Fibroblast of the aortic adventitia (primary cell): ENCODE measurements around the gene TALDO1. TPM values are rescaled to one million over a fixed set of nuclear protein-coding genes. Genes with fewer than 3 reads are reported as not detected.

Experiments used
- DNase-seq: peaks from one replicate; pipeline ENCODE4 v3.0.0-alpha.2; 2010; ENCODE audit warnings: low read depth
- H3K4me3 ChIP-seq: 2 replicates; pipeline ENCODE4 v1.5.1; 2011; ENCODE audit warnings: low read depth, mild to moderate bottlenecking, control low read depth, low read length, moderate library complexity
- CTCF ChIP-seq: IDR thresholded peaks from 2 replicates; pipeline ENCODE4 v1.5.1; 2011; ENCODE audit warnings: mild to moderate bottlenecking, low read length, control low read depth, inconsistent platforms; ENCODE audit not compliant: insufficient read depth
- total RNA-seq: library from RNA; depleted of rRNA; stranded (reverse); fragments of >200 nt; gene quantifications from 2 replicates; pipeline ENCODE4 v1.2.3, GENCODE V29; 2012; ENCODE audit warnings: low replicate concordance

The TALDO1 gene
- total RNA-seq, 1 donor, result 146 TPM

GRCh38 chr11:724049-724777 is 23.1 kb upstream of the TALDO1 start:
- H3K4me3 ChIP-seq, result no peak overlapping the region
- DNase-seq, result no peak
- TF ChIP-seq CTCF, result no peak

GRCh38 chr11:724778-725386 is 22.4 kb upstream of the TALDO1 start:
- TF ChIP-seq CTCF, result no peak
- H3K4me3 ChIP-seq, result no peak overlapping the region
- DNase-seq, result no peak

- no peak for DNase-seq
- H3K4me3 ChIP-seq, result no peak overlapping the region
- TF ChIP-seq CTCF, result no peak
These were observed 21.6 kb upstream of the TALDO1 start for GRCh38 chr11:725624-726202.

- TF ChIP-seq CTCF, result no peak
- peak; percentile 49 for DNase-seq
These were observed 20.7 kb upstream of the TALDO1 start for GRCh38 chr11:726278-727220.

GRCh38 chr11:727281-727701 is 20.0 kb upstream of the TALDO1 start:
- no peak overlapping the region for H3K4me3 ChIP-seq
- no peak for DNase-seq
- TF ChIP-seq CTCF, result no peak

More at GRCh38 chr11:726278-727220, 20.7 kb upstream of the TALDO1 start:
- no peak overlapping the region for H3K4me3 ChIP-seq
